GM23248 (cell line): ENCODE data around the gene NUP153.

Experiments used
- EZH2 ChIP-seq: fragments of 200-600 bp; sonication (generic); IDR thresholded peaks from 2 replicates; pipeline ENCODE4 v1.6.1; 2018; ENCODE audit warnings: antibody characterized with exemption, mild to moderate bottlenecking; ENCODE audit not compliant: insufficient read depth, poor library complexity, severe bottlenecking
- EZH2phosphoT487 ChIP-seq: fragments of 200-600 bp; sonication (generic); IDR thresholded peaks from 2 replicates; pipeline ENCODE4 v1.6.1; 2018; ENCODE audit warnings: antibody characterized with exemption, moderate library complexity, mild to moderate bottlenecking, low read depth; ENCODE audit not compliant: insufficient read depth

DNA sequence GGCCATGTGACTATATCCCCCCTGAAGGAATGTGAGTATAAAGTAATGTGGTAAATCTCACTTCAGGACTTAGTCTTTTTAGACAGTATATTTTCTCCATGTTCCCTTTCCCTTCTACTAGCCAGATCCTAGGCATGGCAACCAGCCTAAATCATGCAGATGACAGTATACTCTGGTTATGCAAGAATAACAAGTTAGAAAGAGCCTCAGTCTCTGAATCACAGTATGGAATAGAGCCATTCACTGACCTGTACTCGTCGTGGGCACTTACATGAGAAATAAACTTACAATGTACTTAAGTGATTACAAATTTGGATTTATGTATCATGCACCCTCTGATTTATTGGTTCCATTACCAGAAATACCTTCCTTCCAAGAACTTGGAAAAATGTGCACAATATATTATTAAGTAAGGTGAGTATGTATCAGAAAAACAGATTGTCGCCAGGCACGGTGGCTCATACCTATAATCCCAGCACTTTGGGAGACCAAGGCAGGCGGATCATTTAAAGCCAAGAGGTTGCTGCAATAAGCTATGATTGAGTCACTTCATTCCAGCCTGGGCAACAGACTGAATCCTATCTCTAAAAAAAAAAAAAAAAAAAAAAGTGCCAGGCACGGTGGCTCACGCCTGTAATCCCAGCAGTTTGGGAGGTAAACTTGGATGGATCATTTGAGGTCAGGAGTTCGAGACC lies 131.7 kb downstream of the NUP153 start:
- TF ChIP-seq EZH2 = no peak
- no peak for TF ChIP-seq EZH2phosphoT487
